ENCODE measurements around the gene ANKRD40CL. TPM values are rescaled to one million over a fixed set of nuclear protein-coding genes. Genes with fewer than 3 reads are reported as not detected.

Gene ANKRD40CL
- total RNA-seq, 2 experiments from 2014 or later: not detected

DNA sequence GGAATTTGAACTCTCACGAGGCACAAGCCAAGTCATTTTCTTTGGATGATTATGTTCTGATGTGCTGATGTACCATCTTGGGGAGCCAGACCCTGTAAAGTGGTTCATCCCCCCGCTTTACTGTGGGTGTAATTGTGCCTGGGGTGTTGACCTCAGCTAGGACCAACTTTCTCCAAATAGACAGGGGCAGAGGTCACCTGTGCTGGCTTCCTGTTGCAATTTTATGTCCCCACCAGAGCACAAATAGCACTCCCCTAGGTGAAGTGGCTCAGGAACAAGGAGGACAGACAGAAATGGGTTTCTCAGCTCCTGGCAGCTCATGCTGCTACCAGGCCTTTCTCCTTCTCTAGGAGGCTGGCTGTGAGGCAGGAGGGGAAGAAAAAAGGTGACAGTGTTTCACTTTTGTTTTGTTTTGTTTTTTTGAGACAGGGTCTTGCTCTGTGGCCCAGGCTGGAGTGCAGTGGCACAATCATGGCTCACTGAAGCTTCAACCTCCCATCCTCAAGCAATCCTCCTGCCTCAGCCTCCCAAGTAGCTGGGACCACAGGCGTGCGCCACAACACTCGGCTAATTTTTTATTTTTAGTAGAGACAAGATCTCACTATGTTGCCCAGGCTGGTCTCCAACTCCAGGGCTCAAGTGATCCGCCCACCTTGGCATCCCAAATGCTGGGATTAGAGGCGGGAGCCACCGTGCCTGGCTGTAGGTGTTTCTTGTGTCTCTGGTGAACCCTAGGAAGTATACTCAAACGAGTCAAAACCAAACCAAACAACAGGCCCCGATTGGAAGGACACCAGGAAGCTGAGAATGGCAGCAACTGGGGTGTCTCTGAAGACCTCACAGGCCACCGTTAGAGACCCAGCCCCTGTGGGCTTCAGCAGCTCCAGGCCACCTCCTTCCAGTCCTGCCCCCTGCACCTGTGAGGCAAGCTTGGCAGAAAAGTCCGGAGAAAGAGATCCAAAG lies 35.6 kb upstream of the ANKRD40CL start:
- Mint-ChIP-seq H3K4me3 (no peak overlapping the region), H3K9me3 (no peaks in the 10 kb centered on the region), H3K4me1 (no peaks in the 10 kb centered on the region), H3K27me3 (no peaks in the 10 kb centered on the region), H3K36me3 (ENCODE audit: low read depth) (no peaks in the 10 kb centered on the region), H3K27ac (no peak overlapping the region)
- ChIA-PET POLR2A (no interaction called here), CTCF (interaction anchor here (0.8 to 2.1 kb wide), 5 partner anchors 9 to 143 kb away, joined by 3 to 5 read pairs (median 4); no protein-coding TSS in a partner anchor)
- DNase-seq: no peak

GRCh38 chr17:50800196-50800700 lies 32.9 kb upstream of the ANKRD40CL start:
- Mint-ChIP-seq H3K4me1 (no peaks in the 10 kb centered on the region), H3K9me3 (no peaks in the 10 kb centered on the region), H3K36me3 (ENCODE audit: low read depth) (no peaks in the 10 kb centered on the region), H3K4me3 (no peak overlapping the region), H3K27ac (no peak overlapping the region), H3K27me3 (no peaks in the 10 kb centered on the region)
- ChIA-PET CTCF (interaction anchor here (1.2 kb wide), 1 partner anchor 18 kb away, joined by 3 read pairs; no protein-coding TSS in a partner anchor), POLR2A (no interaction called here)
- no peak for DNase-seq

DNA sequence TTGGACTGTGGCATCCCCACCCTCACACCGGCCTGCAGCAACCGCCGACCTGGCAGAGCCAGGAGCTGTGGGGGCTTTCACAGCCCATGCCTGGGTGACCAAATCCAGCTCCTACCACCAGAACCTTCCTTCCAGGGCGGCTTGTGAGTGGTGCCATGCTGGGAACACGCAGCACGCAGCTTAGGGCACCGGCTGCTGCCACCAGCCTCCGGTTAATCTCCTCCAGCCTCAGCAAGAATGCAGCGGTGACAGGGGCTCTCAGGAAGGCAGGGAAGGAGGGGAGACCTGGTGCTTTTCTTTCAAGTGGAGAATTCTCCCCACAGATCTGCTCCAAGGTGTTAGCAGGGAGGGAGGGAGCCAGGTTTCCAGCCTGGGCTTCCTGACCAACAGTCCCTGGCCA lies 32.3 kb upstream of the ANKRD40CL start:
- Mint-ChIP-seq H3K9me3 (no peaks in the 10 kb centered on the region), H3K4me3 (no peak overlapping the region), H3K4me1 (no peaks in the 10 kb centered on the region), H3K27ac (no peak overlapping the region), H3K27me3 (no peaks in the 10 kb centered on the region), H3K36me3 (ENCODE audit: low read depth) (no peaks in the 10 kb centered on the region)
- POLR2A ChIA-PET: no interaction called here
- DNase-seq: no peak
- CTCF ChIA-PET: interaction anchor here (1.2 kb wide), 1 partner anchor 18 kb away, joined by 3 read pairs; no protein-coding TSS in a partner anchor

GRCh38 chr17:50798424-50799288 lies 31.3 kb upstream of the ANKRD40CL start:
- Mint-ChIP-seq H3K4me3 (no peak overlapping the region), H3K36me3 (ENCODE audit: low read depth) (no peaks in the 10 kb centered on the region), H3K27ac (no peak overlapping the region), H3K27me3 (no peaks in the 10 kb centered on the region), H3K4me1 (no peaks in the 10 kb centered on the region), H3K9me3 (no peaks in the 10 kb centered on the region)
- POLR2A ChIA-PET: no interaction called here
- CTCF ChIA-PET: interaction anchor here (1.2 kb wide), 1 partner anchor 19 kb away, joined by 3 read pairs; no protein-coding TSS in a partner anchor
- DNase-seq: no peak

DNA sequence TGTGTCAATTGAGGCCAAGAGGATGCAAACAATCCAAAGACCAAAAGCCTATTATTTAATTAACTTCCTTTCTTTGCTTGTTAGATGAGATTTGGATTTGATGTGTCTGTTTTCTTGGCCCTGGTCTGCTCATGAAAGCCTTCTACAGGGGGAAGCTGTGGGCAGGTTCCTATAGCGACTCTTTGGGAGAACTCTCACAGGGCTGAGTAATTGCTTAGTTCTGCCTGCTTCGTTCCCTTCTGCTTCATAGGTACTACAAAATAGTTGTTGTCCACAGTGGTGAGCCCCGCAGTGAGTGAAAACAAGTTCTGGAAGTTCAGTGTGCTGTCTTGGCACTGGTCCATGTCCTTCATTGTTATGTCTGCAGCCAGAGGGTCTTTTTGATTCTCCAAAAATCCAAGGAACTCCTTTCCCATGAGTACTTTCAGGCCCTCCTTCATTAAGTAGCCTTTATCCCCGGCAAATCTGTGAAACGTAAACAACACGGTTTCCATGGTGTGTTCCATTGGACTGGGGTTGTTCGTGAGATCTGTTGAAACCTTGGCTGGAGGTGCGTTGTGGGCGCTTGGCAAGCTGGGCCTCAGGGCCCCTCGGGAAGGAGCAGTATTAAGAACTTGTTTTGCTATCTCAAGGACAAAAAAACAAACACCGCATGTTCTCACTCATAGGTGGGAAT lies 30.0 kb upstream of the ANKRD40CL start:
- H3K4me1 Mint-ChIP-seq: peaks cover 3% of the 10 kb centered on the region
- CTCF ChIA-PET: no interaction called here

DNA sequence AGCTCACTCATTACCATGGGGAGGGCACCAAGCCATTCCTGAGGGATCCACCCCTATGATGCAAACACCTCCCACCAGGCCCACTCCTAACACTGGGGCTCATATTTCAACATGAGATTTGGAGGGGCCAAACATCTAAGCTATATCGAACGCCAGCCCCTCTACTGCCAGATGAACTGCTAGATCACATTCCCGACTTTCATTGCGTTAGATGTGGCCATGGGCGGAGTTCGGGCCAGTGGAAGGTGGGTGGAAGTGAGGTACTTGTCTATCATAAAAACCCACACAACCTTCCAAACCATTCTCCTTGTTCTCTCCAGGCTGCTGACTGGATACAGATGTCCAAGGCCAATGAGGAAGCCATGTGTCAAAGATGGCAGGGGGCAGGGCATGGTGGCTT lies 27.0 kb upstream of the ANKRD40CL start:
- CTCF ChIA-PET: no interaction called here
- POLR2A ChIA-PET: no interaction called here
- Mint-ChIP-seq H3K27ac (no peak overlapping the region), H3K4me3 (no peak overlapping the region), H3K4me1 (peaks cover 3% of the 10 kb centered on the region), H3K9me3 (no peaks in the 10 kb centered on the region), H3K27me3 (peaks cover 6% of the 10 kb centered on the region), H3K36me3 (ENCODE audit: low read depth) (no peaks in the 10 kb centered on the region)
- DNase-seq: no peak

More for the DNA sequence above, 30.0 kb upstream of the ANKRD40CL start:
- no peak for DNase-seq
- POLR2A ChIA-PET: no interaction called here
- Mint-ChIP-seq H3K27me3 (no peaks in the 10 kb centered on the region), H3K27ac (no peak overlapping the region), H3K4me3 (no peak overlapping the region), H3K9me3 (no peaks in the 10 kb centered on the region), H3K36me3 (ENCODE audit: low read depth) (no peaks in the 10 kb centered on the region)

- Mint-ChIP-seq H3K9me3 (no peaks in the 10 kb centered on the region), H3K36me3 (ENCODE audit: low read depth) (no peaks in the 10 kb centered on the region), H3K27me3 (peaks cover 6% of the 10 kb centered on the region), H3K27ac (no peak overlapping the region), H3K4me3 (no peak overlapping the region), H3K4me1 (peaks cover 4% of the 10 kb centered on the region)
- ChIA-PET POLR2A (no interaction called here), CTCF (no interaction called here)
- DNase-seq: no peak
Observed at GRCh38 chr17:50793007-50793406, 25.7 kb upstream of the ANKRD40CL start.

- POLR2A ChIA-PET: no interaction called here
- H3K9me3 Mint-ChIP-seq: no peaks in the 10 kb centered on the region
Observed at GRCh38 chr17:50792132-50792531, 24.8 kb upstream of the ANKRD40CL start.

GRCh38 chr17:50790618-50791017 lies 23.3 kb upstream of the ANKRD40CL start:
- no peak overlapping the region for H3K4me3 Mint-ChIP-seq

More at GRCh38 chr17:50792132-50792531, 24.8 kb upstream of the ANKRD40CL start:
- DNase-seq: no peak
- H3K36me3 Mint-ChIP-seq (ENCODE audit: low read depth): no peaks in the 10 kb centered on the region
- no peak overlapping the region for H3K4me3 Mint-ChIP-seq
- H3K4me1 Mint-ChIP-seq: peaks cover 10% of the 10 kb centered on the region
- H3K27ac Mint-ChIP-seq: no peak overlapping the region
- CTCF ChIA-PET: no interaction called here
- H3K27me3 Mint-ChIP-seq: peaks cover 6% of the 10 kb centered on the region

DNA sequence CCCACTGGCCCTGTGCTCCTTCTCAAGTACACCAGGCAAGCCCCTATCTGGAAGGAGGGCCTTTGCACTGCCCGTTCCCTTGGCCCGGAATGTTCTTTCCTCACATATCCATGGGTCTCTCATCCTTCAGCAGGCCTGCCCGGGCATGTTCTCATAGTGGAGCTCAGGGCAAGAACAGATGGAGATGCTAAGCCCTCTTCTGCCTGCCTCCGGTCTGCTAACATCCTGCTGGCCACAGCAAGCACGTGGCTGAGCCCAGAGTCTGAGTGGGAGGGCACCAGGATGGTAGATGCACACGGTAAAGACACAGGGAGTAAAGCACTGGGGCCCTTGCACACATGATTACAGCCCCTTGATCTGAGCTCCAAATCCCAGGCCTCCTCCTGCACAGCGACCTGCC lies 19.8 kb upstream of the ANKRD40CL start:
- Mint-ChIP-seq H3K27ac (no peak overlapping the region), H3K36me3 (ENCODE audit: low read depth) (no peaks in the 10 kb centered on the region), H3K27me3 (peaks cover 21% of the 10 kb centered on the region), H3K4me3 (no peak overlapping the region), H3K9me3 (no peaks in the 10 kb centered on the region), H3K4me1 (peaks cover 12% of the 10 kb centered on the region)
- POLR2A ChIA-PET: no interaction called here
- CTCF ChIA-PET: interaction anchor here (1.5 kb wide), 1 partner anchor 50 kb away, joined by 4 read pairs; no protein-coding TSS in a partner anchor
- DNase-seq: no peak

More at GRCh38 chr17:50790618-50791017, 23.3 kb upstream of the ANKRD40CL start:
- H3K27me3 Mint-ChIP-seq: peaks cover 6% of the 10 kb centered on the region
- ChIA-PET POLR2A (no interaction called here), CTCF (no interaction called here)
- no peak for DNase-seq
- no peaks in the 10 kb centered on the region for H3K9me3 Mint-ChIP-seq
- H3K36me3 Mint-ChIP-seq (ENCODE audit: low read depth): no peaks in the 10 kb centered on the region
- H3K4me1 Mint-ChIP-seq: peaks cover 10% of the 10 kb centered on the region
- no peak overlapping the region for H3K27ac Mint-ChIP-seq

DNA sequence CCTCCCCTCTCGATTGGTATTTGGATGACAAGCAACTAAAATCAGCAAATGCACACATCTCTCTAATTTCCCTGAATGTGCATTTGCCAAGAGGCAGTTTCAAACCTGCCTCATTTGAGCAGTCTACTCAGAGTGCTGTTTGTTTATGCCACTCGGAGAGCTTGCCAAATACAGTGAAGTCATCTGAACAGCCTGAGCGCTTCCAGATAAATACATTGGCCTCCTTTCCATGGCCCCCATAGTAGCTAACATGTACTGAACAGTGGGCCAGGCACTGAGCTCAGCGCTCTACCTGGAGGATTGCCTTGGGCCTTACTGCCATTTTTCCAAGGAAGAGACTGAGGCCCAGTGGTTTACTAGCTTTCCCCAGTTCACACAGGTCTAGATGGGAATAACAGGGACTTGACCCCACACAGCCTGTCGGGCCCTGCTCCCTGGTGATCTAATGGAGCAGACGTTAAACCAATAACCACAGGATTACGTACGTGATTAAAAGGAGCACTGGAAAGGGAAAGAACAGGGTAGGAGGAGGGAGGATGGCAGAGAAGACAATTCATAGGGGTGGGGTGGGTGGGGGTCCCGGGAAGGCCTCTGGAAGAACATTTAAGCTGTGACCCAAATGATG lies 18.7 kb upstream of the ANKRD40CL start:
- ChIA-PET CTCF (interaction anchor here (0.6 to 1.5 kb wide), 2 partner anchors 10 to 51 kb away, joined by 3 to 4 read pairs; no protein-coding TSS in a partner anchor), POLR2A (no interaction called here)
- H3K36me3 Mint-ChIP-seq (ENCODE audit: low read depth): no peaks in the 10 kb centered on the region
- no peak overlapping the region for H3K27ac Mint-ChIP-seq
- peaks cover 17% of the 10 kb centered on the region for H3K4me1 Mint-ChIP-seq
- H3K4me3 Mint-ChIP-seq: no peak overlapping the region
- no peaks in the 10 kb centered on the region for H3K9me3 Mint-ChIP-seq
- peaks cover 26% of the 10 kb centered on the region for H3K27me3 Mint-ChIP-seq
- no peak for DNase-seq

GRCh38 chr17:50785126-50785525 lies 17.8 kb upstream of the ANKRD40CL start:
- POLR2A ChIA-PET: no interaction called here
- no peak overlapping the region for H3K4me3 Mint-ChIP-seq
- CTCF ChIA-PET: interaction anchor here (1.2 to 2.8 kb wide), 5 partner anchors 11 to 169 kb away, joined by 3 to 15 read pairs (median 4); no protein-coding TSS in a partner anchor
- H3K27ac Mint-ChIP-seq: no peak overlapping the region
- H3K36me3 Mint-ChIP-seq (ENCODE audit: low read depth): no peaks in the 10 kb centered on the region
- no peaks in the 10 kb centered on the region for H3K9me3 Mint-ChIP-seq
- H3K27me3 Mint-ChIP-seq: peaks cover 23% of the 10 kb centered on the region
- peaks cover 22% of the 10 kb centered on the region for H3K4me1 Mint-ChIP-seq
- DNase-seq: no peak
